ENCODE measurements around the gene NEGR1.

NEGR1 gene

DNA sequence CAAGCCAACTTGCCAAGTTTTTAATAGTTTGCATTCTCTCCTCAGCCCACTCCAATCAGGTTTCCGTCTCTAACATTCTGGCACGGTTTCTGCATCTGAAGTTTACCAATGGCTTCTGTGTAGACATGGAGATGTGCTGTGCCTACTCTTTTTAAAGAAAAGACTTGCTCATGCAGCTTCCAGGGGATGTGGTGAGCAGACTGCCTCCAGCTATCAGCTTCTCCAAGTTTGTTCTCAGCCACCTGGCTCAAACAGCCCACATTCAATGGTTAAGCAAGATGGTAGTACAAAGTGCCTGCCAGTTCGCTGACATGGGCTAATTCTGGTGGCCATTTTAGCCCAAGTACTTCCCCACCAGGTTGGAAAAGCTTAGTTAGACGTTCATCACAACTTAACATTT, 465.3 kb downstream of the NEGR1 start:
- Histone ChIP-seq H3K4me1 (ENCODE audit: low read depth, poor library complexity, severe bottlenecking) (no peaks in the 10 kb centered on the region), H3K79me2 (ENCODE audit: insufficient read depth, low read depth) (no peaks in the 10 kb centered on the region), H3K9ac (no peak overlapping the region), H3K4me2 (no peak overlapping the region), H2AFZ (ENCODE audit: low read depth) (no peak overlapping the region), H4K20me1 (ENCODE audit: insufficient read depth) (no peaks in the 10 kb centered on the region), H3K4me3 (IDR thresholded peaks at IDR 0.05; ENCODE audit: insufficient read depth, low read depth, low read length) (no peak overlapping the region), H3K27me3 (ENCODE audit: insufficient read depth, low read depth) (no peaks in the 10 kb centered on the region), H3K27ac (no peak overlapping the region), H3K36me3 (ENCODE audit: insufficient read depth) (no peaks in the 10 kb centered on the region)
- no peak for TF ChIP-seq CTCF (conservative IDR thresholded peaks at IDR 0.05; ENCODE audit: low read depth, low read length)

- H3K27ac ChIP-seq, result no peak overlapping the region
- H3K4me3 ChIP-seq (IDR thresholded peaks at IDR 0.05; ENCODE audit: insufficient read depth, low read depth, low read length), result no peak overlapping the region
- no peak for TF ChIP-seq CTCF (conservative IDR thresholded peaks at IDR 0.05; ENCODE audit: low read depth, low read length)
- no peak overlapping the region for H3K9ac ChIP-seq
- H3K4me1 ChIP-seq (ENCODE audit: low read depth, poor library complexity, severe bottlenecking), result no peaks in the 10 kb centered on the region
- no peaks in the 10 kb centered on the region for H3K79me2 ChIP-seq (ENCODE audit: insufficient read depth, low read depth)
- no peak overlapping the region for H2AFZ ChIP-seq (ENCODE audit: low read depth)
- H3K36me3 ChIP-seq (ENCODE audit: insufficient read depth), result no peaks in the 10 kb centered on the region
- H3K4me2 ChIP-seq, result no peak overlapping the region
- no peaks in the 10 kb centered on the region for H3K27me3 ChIP-seq (ENCODE audit: insufficient read depth, low read depth)
- H4K20me1 ChIP-seq (ENCODE audit: insufficient read depth), result no peaks in the 10 kb centered on the region
These were observed 473.3 kb downstream of the NEGR1 start for GRCh38 chr1:71809085-71809484.

DNA sequence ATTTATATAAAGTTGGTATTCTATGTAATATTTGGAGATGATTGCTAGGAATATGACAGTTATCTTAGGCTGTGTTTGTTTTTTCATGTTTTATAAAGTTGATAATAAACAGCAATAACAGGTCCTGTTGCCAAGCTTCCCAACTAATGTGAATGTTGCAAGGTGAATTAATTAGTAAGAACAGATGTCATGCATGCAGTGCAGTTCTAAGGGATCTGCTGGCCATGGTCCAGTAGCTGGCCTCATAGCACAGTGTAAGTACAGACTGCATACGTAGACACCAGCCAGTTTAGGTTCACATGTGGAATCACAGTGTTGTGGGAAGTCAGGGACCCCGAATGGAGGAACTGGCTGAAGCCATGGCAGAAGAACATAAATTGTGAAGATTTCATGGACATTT, 478.2 kb downstream of the NEGR1 start:
- Histone ChIP-seq H2AFZ (ENCODE audit: low read depth) (no peak overlapping the region), H4K20me1 (ENCODE audit: insufficient read depth) (no peaks in the 10 kb centered on the region), H3K27ac (no peak overlapping the region), H3K4me3 (IDR thresholded peaks at IDR 0.05; ENCODE audit: insufficient read depth, low read depth, low read length) (no peak overlapping the region), H3K36me3 (ENCODE audit: insufficient read depth) (no peaks in the 10 kb centered on the region), H3K9ac (no peak overlapping the region), H3K4me2 (no peak overlapping the region), H3K4me1 (ENCODE audit: low read depth, poor library complexity, severe bottlenecking) (no peaks in the 10 kb centered on the region), H3K27me3 (ENCODE audit: insufficient read depth, low read depth) (no peaks in the 10 kb centered on the region), H3K79me2 (ENCODE audit: insufficient read depth, low read depth) (no peaks in the 10 kb centered on the region)
- no peak for TF ChIP-seq CTCF (conservative IDR thresholded peaks at IDR 0.05; ENCODE audit: low read depth, low read length)

GRCh38 chr1:71796006-71796405, 486.3 kb downstream of the NEGR1 start:
- Histone ChIP-seq H2AFZ (ENCODE audit: low read depth) (no peak overlapping the region), H3K4me1 (ENCODE audit: low read depth, poor library complexity, severe bottlenecking) (no peaks in the 10 kb centered on the region), H3K27me3 (ENCODE audit: insufficient read depth, low read depth) (no peaks in the 10 kb centered on the region), H3K4me2 (no peak overlapping the region), H3K36me3 (ENCODE audit: insufficient read depth) (no peaks in the 10 kb centered on the region), H3K4me3 (IDR thresholded peaks at IDR 0.05; ENCODE audit: insufficient read depth, low read depth, low read length) (no peak overlapping the region), H4K20me1 (ENCODE audit: insufficient read depth) (no peaks in the 10 kb centered on the region), H3K79me2 (ENCODE audit: insufficient read depth, low read depth) (no peaks in the 10 kb centered on the region), H3K27ac (no peak overlapping the region), H3K9ac (no peak overlapping the region)
- TF ChIP-seq CTCF (conservative IDR thresholded peaks at IDR 0.05; ENCODE audit: low read depth, low read length), result no peak

- Histone ChIP-seq H3K27me3 (ENCODE audit: insufficient read depth, low read depth) (no peaks in the 10 kb centered on the region), H3K4me1 (ENCODE audit: low read depth, poor library complexity, severe bottlenecking) (no peaks in the 10 kb centered on the region), H2AFZ (ENCODE audit: low read depth) (no peak overlapping the region), H3K79me2 (ENCODE audit: insufficient read depth, low read depth) (no peaks in the 10 kb centered on the region), H3K27ac (no peak overlapping the region), H3K9ac (no peak overlapping the region), H3K4me3 (IDR thresholded peaks at IDR 0.05; ENCODE audit: insufficient read depth, low read depth, low read length) (no peak overlapping the region), H3K36me3 (ENCODE audit: insufficient read depth) (no peaks in the 10 kb centered on the region), H3K4me2 (no peak overlapping the region), H4K20me1 (ENCODE audit: insufficient read depth) (no peaks in the 10 kb centered on the region)
- TF ChIP-seq CTCF (conservative IDR thresholded peaks at IDR 0.05; ENCODE audit: low read depth, low read length), result no peak
These were observed 490.1 kb downstream of the NEGR1 start for GRCh38 chr1:71792264-71792663.

Data from KMS-11 (cell line).